Stimulated activated naive CD8-positive, alpha-beta T cell treated with anti-CD3 and anti-CD28 coated beads, Interleukin-15, amount 100 ng/mL, for 72 hours (primary cell): ENCODE measurements around the gene PAX5.

ENCODE experiments used
- ATAC-seq: fragments of 150-1000 bp; cut with Tn5 transposase; 2 replicates; pipeline ENCODE4 v1.10.0; 2021; ENCODE audit warnings: mild to moderate bottlenecking, moderate library complexity
- DNase-seq, 2 donors: peaks; one replicate each; pipeline ENCODE4 v3.0.0; 2021 to 2022
- H3K27ac Mint-ChIP-seq, 2 donors: one replicate each; pipeline ENCODE4 v1.8.0; 2022; ENCODE audit warnings: mild to moderate bottlenecking in 2 of 2, mixed read lengths in 2 of 2, moderate library complexity in 2 of 2
- H3K27me3 Mint-ChIP-seq: one replicate; pipeline ENCODE4 v1.8.0; 2022; ENCODE audit warnings: mixed read lengths
- H3K4me1 Mint-ChIP-seq: one replicate; pipeline ENCODE4 v1.8.0; 2022; ENCODE audit warnings: mild to moderate bottlenecking, mixed read lengths
- H3K4me3 Mint-ChIP-seq, 2 donors: one replicate each; pipeline ENCODE4 v1.8.0; 2022; ENCODE audit warnings: mild to moderate bottlenecking in 2 of 2, mixed read lengths in 2 of 2, moderate library complexity in 1 of 2
- H3K9me3 Mint-ChIP-seq, 2 donors: one replicate each; pipeline ENCODE4 v1.8.0; 2022; ENCODE audit warnings: mixed read lengths in 2 of 2

The PAX5 gene

DNA sequence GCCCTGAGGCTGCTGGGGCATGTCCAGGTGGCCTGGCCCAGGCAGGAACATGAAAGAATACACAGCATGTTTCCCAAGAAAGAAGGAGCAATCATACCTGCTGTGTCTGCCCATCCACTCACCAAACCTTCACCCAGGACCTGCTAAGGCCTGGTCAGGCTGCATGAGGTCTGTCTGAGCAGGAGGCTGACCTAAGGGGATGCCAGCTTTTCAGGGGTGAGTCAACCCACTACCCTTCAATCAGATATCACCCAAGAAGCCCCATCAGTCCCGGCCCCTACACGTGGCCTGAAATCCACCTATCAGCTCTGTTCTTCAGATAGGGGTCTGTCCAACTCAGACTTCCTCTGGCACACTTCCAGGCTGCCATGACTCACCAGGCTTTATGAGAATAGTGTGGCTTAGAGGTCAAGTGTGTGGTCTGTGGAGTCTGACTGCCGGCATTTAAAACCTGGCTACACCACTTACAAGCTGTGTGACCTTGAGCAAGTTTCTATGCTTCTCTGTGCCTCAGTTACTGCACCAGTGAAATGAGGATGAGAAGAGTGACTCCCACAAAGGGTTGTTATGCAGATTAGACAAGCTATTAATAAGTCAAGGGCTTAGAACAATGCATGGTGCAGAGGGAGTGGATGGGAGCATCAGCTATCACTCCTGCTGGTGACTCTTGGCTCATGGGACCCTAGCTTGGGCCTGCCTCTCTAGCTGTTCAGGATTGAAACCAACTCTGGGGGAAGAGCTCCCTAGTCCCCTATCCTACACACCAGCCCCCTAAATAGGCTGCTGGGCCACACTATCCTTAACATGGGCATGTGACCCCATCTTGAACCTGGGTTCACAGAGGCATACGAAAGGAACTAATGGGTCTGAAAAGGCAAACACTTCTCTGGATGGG, 130.3 kb downstream of the PAX5 start:
- peaks cover 13% of the 10 kb centered on the region for H3K4me1 Mint-ChIP-seq
- H3K27me3 Mint-ChIP-seq = peaks cover 61% of the 10 kb centered on the region
- H3K9me3 Mint-ChIP-seq = no peaks in the 10 kb centered on the region
- ATAC-seq (peak; percentile 95), DNase-seq (peak; percentile 48 to 90)
- H3K27ac Mint-ChIP-seq = no peak overlapping the region
- H3K4me3 Mint-ChIP-seq = peak overlapping the region in 1 of 2 donors; percentile 12

GRCh38 chr9:36902861-36903524, 131.1 kb downstream of the PAX5 start:
- Mint-ChIP-seq H3K4me1 (peaks cover 13% of the 10 kb centered on the region), H3K27me3 (peaks cover 65% of the 10 kb centered on the region), H3K27ac (no peak overlapping the region), H3K9me3 (no peaks in the 10 kb centered on the region), H3K4me3 (no peak overlapping the region)
- no peak for DNase-seq
- no peak for ATAC-seq

DNA sequence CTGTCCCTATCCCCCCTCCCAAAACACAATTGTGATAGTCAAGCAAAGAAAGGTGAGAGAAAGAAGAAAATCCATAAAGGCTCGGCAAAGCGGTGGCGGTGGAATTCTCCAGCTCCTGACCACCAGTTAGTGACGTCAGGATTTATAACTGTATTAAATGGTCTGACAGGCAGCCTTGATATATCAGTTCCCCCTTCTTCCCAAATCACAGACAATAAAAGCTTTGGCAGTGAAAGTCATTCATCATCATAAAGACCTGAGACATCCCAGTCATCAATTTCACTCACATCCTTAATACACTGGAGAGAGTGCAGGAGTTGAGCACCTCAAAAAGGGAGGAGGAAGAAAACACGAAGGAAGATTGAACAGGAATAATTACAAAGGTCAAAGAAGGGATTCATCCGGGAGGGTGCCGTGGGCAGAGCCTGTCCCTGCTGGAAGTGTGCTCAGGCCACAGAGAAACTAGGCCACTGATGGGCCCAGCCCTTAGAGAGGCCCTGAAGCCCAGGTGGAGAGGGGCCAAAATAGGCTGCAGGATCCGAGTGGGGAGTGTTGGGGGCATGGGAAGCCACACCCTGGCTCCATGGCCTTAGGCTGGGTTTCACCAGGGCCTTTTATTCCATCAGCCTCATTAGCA, 131.9 kb downstream of the PAX5 start:
- no peak for ATAC-seq
- Mint-ChIP-seq H3K9me3 (no peaks in the 10 kb centered on the region), H3K4me3 (no peak overlapping the region), H3K4me1 (peaks cover 13% of the 10 kb centered on the region), H3K27ac (peak overlapping the region in 1 of 2 donors; percentile 19), H3K27me3 (peaks cover 62% of the 10 kb centered on the region)
- DNase-seq = no peak

DNA sequence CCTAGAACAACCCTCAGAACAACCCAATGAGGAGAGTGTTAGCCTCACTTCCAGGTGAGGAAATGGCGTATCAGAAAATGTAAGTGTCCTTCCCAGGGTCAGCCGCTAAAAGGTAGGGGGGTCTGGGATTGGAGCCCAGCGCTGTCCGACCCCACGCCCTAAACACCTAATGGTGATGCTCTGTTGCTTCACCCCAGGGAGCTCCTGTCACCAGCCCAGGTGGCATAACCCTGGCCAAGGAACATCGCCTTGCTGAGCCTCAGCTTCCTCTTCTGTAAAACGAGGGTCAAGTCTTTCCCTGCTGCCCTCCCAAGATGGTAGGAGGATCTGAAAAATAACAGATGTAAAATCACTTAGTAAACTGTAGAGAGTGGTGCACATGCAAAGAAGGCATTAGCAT, 132.5 kb downstream of the PAX5 start:
- Mint-ChIP-seq H3K27ac (peak overlapping the region in 1 of 2 donors; percentile 2), H3K4me1 (peaks cover 13% of the 10 kb centered on the region), H3K9me3 (no peaks in the 10 kb centered on the region), H3K4me3 (no peak overlapping the region), H3K27me3 (peaks cover 55% of the 10 kb centered on the region)
- no peak for ATAC-seq
- no peak for DNase-seq

DNA sequence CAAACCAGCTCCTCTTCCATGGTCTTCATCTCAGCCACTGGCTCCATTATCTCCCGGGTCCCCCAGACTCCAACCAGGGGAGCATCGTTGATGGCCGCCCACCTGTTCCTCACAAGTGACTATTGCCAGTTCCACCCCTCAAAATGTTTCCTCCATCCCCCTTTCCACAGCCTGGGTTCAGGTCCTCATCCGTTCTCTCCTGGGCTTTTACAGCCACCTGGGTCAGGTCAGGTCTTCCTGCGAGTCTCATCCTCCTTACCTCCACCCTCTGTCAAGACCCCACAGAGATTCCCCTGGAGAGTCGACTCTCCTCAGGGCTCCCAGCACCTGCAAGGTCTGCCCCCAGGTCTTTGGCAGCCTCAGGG, 133.2 kb downstream of the PAX5 start:
- Mint-ChIP-seq H3K27ac (peak overlapping the region; percentile 39 to 55), H3K27me3 (peaks cover 48% of the 10 kb centered on the region), H3K4me1 (peaks cover 13% of the 10 kb centered on the region), H3K4me3 (no peak overlapping the region), H3K9me3 (no peaks in the 10 kb centered on the region)
- ATAC-seq (no peak), DNase-seq (no peak)

DNA sequence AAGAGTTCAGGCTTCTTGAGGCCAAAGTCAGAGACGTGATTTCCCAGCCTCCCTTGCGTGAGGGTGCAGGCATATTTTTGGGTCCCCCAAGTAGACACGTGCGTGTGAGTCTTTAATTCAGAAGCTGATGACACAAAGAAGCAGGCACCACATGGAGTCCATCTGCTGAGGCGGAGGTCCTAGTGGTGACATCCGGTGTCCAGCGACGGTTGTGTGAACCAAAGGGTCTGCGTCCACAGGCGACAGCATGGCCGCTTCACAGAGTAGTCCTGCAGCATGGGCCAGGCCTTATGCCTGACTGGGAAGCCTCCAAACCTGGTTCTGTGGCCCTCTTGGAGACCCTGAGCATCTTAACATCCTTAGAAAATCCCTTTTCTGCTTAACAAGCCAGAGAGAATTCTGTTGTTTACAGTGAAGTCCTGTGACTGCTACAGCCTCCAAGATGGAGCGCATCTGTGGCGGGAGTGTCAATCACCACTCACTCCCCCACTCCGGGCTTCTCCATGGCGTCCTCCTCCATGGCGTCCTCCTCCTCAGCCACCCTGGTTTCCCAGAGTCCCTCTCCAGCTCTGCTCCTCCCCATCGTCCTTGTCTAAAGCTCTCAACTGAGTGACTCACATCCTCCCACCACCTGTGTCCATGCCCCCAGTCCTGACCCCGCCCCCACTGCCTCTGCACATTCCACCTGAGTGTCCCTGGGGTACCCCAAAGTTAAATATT, 133.8 kb downstream of the PAX5 start:
- Mint-ChIP-seq H3K27me3 (peaks cover 43% of the 10 kb centered on the region), H3K4me3 (no peak overlapping the region), H3K27ac (peak overlapping the region in 1 of 2 donors; percentile 69), H3K4me1 (peaks cover 13% of the 10 kb centered on the region), H3K9me3 (no peaks in the 10 kb centered on the region)
- ATAC-seq (no peak), DNase-seq (no peak)

DNA sequence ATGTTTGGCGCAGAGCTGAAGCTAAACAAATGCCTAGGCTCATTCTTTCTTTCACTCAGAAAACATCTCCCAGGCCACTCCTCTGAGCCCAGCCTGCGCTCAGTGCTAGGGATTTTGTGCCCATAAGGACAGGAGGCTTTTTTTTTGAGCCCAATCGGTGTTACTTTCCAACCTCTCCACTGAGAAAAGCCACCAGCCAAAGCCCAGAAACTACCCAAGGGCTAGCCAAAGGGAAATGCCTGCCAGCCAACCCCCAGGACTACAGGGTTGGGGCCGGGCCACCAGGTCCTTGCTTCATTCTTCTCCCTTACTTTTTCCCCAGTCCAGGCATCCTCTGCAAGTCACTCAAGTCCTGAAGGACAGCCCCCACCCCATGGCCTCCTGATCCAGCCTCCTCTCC, 134.7 kb downstream of the PAX5 start:
- Mint-ChIP-seq H3K4me1 (peaks cover 12% of the 10 kb centered on the region), H3K4me3 (no peak overlapping the region), H3K27me3 (peaks cover 39% of the 10 kb centered on the region), H3K9me3 (no peaks in the 10 kb centered on the region), H3K27ac (no peak overlapping the region)
- ATAC-seq (no peak), DNase-seq (no peak)

- ATAC-seq = no peak
- H3K4me3 Mint-ChIP-seq = no peak overlapping the region
Measured at GRCh38 chr9:36898431-36899020, 135.5 kb downstream of the PAX5 start.

GRCh38 chr9:36897478-36897877, 136.6 kb downstream of the PAX5 start:
- H3K27me3 Mint-ChIP-seq = peaks cover 44% of the 10 kb centered on the region

More at GRCh38 chr9:36898431-36899020, 135.5 kb downstream of the PAX5 start:
- Mint-ChIP-seq H3K9me3 (no peaks in the 10 kb centered on the region), H3K27ac (no peak overlapping the region), H3K27me3 (peaks cover 39% of the 10 kb centered on the region), H3K4me1 (peaks cover 3% of the 10 kb centered on the region)
- DNase-seq = no peak

GRCh38 chr9:36897019-36897418, 137.0 kb downstream of the PAX5 start:
- Mint-ChIP-seq H3K27me3 (peaks cover 48% of the 10 kb centered on the region), H3K4me1 (no peaks in the 10 kb centered on the region), H3K4me3 (no peak overlapping the region), H3K27ac (no peak overlapping the region), H3K9me3 (no peaks in the 10 kb centered on the region)
- no peak for DNase-seq
- no peak for ATAC-seq

More at GRCh38 chr9:36897478-36897877, 136.6 kb downstream of the PAX5 start:
- Mint-ChIP-seq H3K9me3 (no peaks in the 10 kb centered on the region), H3K4me1 (no peaks in the 10 kb centered on the region), H3K4me3 (no peak overlapping the region), H3K27ac (no peak overlapping the region)
- ATAC-seq (no peak), DNase-seq (no peak)

DNA sequence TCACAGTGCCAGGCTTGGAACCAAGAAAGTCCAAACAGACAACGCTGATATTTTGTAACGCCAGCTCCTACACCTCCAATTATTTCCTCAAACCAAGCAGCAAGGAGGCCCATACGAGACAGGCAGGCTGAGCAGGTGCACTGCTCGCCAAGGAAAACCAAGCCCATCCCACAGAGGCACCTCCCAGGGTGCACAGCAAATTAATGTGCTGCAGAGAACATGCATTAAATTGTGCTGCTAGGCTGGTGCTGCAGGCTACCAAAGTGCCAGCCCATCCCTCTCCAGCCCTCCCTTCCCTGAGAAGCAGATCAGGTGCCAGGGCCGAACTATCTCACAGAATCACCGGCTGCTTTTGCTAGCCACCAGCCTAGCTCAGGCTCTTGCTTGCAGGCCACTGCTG, 137.8 kb downstream of the PAX5 start:
- Mint-ChIP-seq H3K4me1 (no peaks in the 10 kb centered on the region), H3K27ac (no peak overlapping the region), H3K9me3 (no peaks in the 10 kb centered on the region), H3K4me3 (no peak overlapping the region), H3K27me3 (peaks cover 51% of the 10 kb centered on the region)
- ATAC-seq (no peak), DNase-seq (no peak)

DNA sequence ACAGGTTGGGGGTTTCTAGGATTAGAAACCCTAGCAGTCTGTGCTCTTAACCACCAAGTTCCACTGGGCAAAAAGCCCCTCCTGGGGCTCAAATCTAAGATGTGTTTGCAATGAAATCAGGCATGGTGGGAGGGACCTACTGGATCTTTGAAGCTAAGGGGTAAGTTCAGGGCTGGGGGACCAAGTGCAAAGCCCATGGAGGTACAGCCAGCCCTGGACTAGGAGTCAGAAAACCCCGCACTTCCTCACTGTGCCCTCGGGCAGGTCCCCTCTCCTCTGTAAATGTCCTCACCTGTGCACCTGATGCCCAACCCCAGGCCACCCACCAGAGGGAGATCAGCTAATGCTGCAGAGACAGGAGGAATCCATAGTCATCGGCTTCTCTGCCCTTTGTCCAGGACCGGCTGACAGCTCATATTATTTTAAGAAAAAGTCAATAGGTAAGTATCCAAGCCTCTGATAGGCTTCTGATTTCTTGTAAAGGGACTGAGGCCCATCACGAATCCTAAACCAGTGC, 138.3 kb downstream of the PAX5 start:
- ATAC-seq (no peak), DNase-seq (no peak)
- Mint-ChIP-seq H3K27me3 (peaks cover 46% of the 10 kb centered on the region), H3K9me3 (no peaks in the 10 kb centered on the region), H3K27ac (no peak overlapping the region), H3K4me1 (no peaks in the 10 kb centered on the region), H3K4me3 (no peak overlapping the region)

DNA sequence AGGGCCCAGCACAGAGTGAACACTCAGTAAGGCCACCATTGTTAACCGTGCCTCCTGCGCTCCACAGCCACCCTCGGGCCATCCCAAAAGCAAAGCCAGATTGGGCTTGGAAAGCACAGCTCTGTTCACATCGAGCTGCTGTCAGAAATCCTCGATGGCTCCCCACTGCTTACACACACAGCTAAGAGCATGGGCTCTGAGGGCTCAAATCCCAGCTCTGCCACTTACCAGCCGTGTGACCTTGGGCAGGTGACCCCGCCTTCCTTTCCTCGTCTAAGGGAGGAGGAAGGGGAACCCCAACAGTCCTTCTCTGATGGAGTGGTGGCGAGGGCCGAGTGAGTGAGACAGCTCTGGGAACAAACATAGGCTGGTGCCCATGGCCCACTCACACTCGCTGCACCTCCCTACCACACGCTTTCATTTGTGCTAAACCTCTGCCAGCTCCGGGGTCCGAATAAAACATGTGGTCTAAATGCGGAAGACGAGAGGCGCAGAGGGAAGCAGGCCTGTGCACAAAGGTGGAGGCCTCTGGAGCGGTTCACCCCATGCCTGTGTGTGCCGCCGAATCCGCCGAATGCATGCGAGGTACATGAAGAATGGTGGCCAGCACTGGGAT, 139.3 kb downstream of the PAX5 start:
- DNase-seq = no peak
- no peak for ATAC-seq
- Mint-ChIP-seq H3K27me3 (peaks cover 36% of the 10 kb centered on the region), H3K4me3 (no peak overlapping the region), H3K4me1 (no peaks in the 10 kb centered on the region), H3K9me3 (no peaks in the 10 kb centered on the region), H3K27ac (no peak overlapping the region)

- H3K9me3 Mint-ChIP-seq = no peaks in the 10 kb centered on the region
- DNase-seq = no peak
- no peaks in the 10 kb centered on the region for H3K4me1 Mint-ChIP-seq
Measured at GRCh38 chr9:36893911-36894310, 140.2 kb downstream of the PAX5 start.

More at GRCh38 chr9:36893911-36894310, 140.2 kb downstream of the PAX5 start:
- no peak overlapping the region for H3K27ac Mint-ChIP-seq
- H3K27me3 Mint-ChIP-seq = peaks cover 27% of the 10 kb centered on the region
- H3K4me3 Mint-ChIP-seq = no peak overlapping the region
- ATAC-seq = no peak
